Neural cell (in vitro differentiated cells): Measurements from ENCODE around the gene NPHP4. TPM values are rescaled to one million over a fixed set of nuclear protein-coding genes. Genes with fewer than 3 reads are reported as not detected.

Source experiments
- H2AFZ ChIP-seq: fragments of 200-600, 300-800 bp; sonication (generic), shearing (Covaris generic); 2 replicates; pipeline ENCODE4 v1.6.0; 2014; ENCODE audit warnings: low read depth, mild to moderate bottlenecking, antibody characterized with exemption, low read length, moderate library complexity
- H3F3A ChIP-seq: fragments of 200-600 bp; shearing (Covaris generic); 2 replicates; pipeline ENCODE4 v1.6.1; 2016; ENCODE audit warnings: mild to moderate bottlenecking, moderate library complexity, mixed read lengths, antibody characterized with exemption, low read length; ENCODE audit not compliant: insufficient read depth, poor library complexity, severe bottlenecking
- H3K27ac ChIP-seq: fragments of 200-600, 300-800 bp; sonication (generic), shearing (Covaris generic); 2 replicates; pipeline ENCODE4 v1.5.1; 2014; ENCODE audit warnings: mild to moderate bottlenecking, low read length, moderate library complexity
- H3K27me3 ChIP-seq: fragments of 300-800, 200-600 bp; sonication (generic), shearing (Covaris generic); 2 replicates; pipeline ENCODE4 v1.6.0; 2014; ENCODE audit warnings: mild to moderate bottlenecking, low read depth, low read length, moderate library complexity; ENCODE audit not compliant: insufficient read depth
- H3K36me3 ChIP-seq: fragments of 300-800, 200-600 bp; sonication (generic), shearing (Covaris generic); 2 replicates; pipeline ENCODE4 v1.5.1; 2014; ENCODE audit warnings: mild to moderate bottlenecking, antibody characterized with exemption, low read length, moderate library complexity; ENCODE audit not compliant: insufficient read depth
- H3K4me2 ChIP-seq: fragments of 300-800, 200-600 bp; sonication (generic), shearing (Covaris generic); 2 replicates; pipeline ENCODE4 v1.6.0; 2014; ENCODE audit warnings: mild to moderate bottlenecking, low read length
- H3K4me3 ChIP-seq: fragments of 300-800, 200-600 bp; sonication (generic), shearing (Covaris generic); 2 replicates; pipeline ENCODE4 v1.5.1; 2014; ENCODE audit warnings: mild to moderate bottlenecking, low read length, moderate library complexity
- H3K79me2 ChIP-seq: fragments of 200-600 bp; shearing (Covaris generic); replicated peaks from 2 replicates; pipeline ENCODE4 v1.6.0; 2014; ENCODE audit warnings: mild to moderate bottlenecking, low read length, moderate library complexity; ENCODE audit not compliant: insufficient read depth
- H3K9ac ChIP-seq: fragments of 300-800, 200-600 bp; sonication (generic), shearing (Covaris generic); 2 replicates; pipeline ENCODE4 v1.6.1; 2016; ENCODE audit warnings: mild to moderate bottlenecking, low read length, mixed read lengths
- H3K9me2 ChIP-seq: fragments of 200-600 bp; shearing (Covaris generic); 2 replicates; pipeline ENCODE4 v1.6.1; 2016; ENCODE audit warnings: mild to moderate bottlenecking, low read length, mixed read lengths; ENCODE audit not compliant: insufficient read depth
- H3K9me3 ChIP-seq: fragments of 200-600, 300-800 bp; sonication (generic), shearing (Covaris generic); 2 replicates; pipeline ENCODE4 v1.6.1; 2016; ENCODE audit warnings: mild to moderate bottlenecking, mixed run types, low read length, moderate library complexity, mixed read lengths
- H4K20me1 ChIP-seq: fragments of 200-600 bp; shearing (Covaris generic); 2 replicates; pipeline ENCODE4 v1.6.1; 2016; ENCODE audit warnings: mild to moderate bottlenecking, mixed run types; ENCODE audit not compliant: insufficient read depth
- EP300 ChIP-seq: fragments of 450-650 bp; conservative IDR thresholded peaks from 2 replicates; pipeline ENCODE4 v1.6.1; 2014; ENCODE audit warnings: antibody characterized with exemption, mild to moderate bottlenecking, moderate library complexity; ENCODE audit not compliant: poor library complexity, severe bottlenecking
- EZH2 ChIP-seq: fragments of 200-600, 300-800 bp; shearing (Covaris generic), sonication (generic); IDR thresholded peaks from 2 replicates; pipeline ENCODE4 v1.6.1; 2014; ENCODE audit warnings: antibody characterized with exemption, low read length, borderline replicate concordance, mild to moderate bottlenecking; ENCODE audit not compliant: insufficient read depth, poor library complexity, severe bottlenecking
- MXI1 ChIP-seq: fragments of 450-650 bp; conservative IDR thresholded peaks from 2 replicates; pipeline ENCODE4 v1.6.1; 2014; ENCODE audit warnings: antibody characterized with exemption, mild to moderate bottlenecking; ENCODE audit not compliant: poor library complexity, severe bottlenecking
- POLR2AphosphoS5 ChIP-seq: IDR thresholded peaks from 2 replicates; pipeline ENCODE4 v1.6.1; 2012
- RAD21 ChIP-seq: fragments of 450-650 bp; conservative IDR thresholded peaks from 2 replicates; pipeline ENCODE4 v1.6.1; 2014; ENCODE audit warnings: antibody characterized with exemption, mild to moderate bottlenecking, moderate library complexity
- SMC3 ChIP-seq: fragments of 450-650 bp; conservative IDR thresholded peaks from 2 replicates; pipeline ENCODE4 v1.6.1; 2014; ENCODE audit warnings: antibody characterized with exemption, mild to moderate bottlenecking, moderate library complexity; ENCODE audit not compliant: poor library complexity
- TAF1 ChIP-seq: IDR thresholded peaks from 2 replicates; pipeline ENCODE4 v1.6.1; 2012; ENCODE audit warnings: low read depth
- polyA plus RNA-seq: library from polyadenylated mRNA; depleted of rRNA; stranded (reverse); fragments of >200 nt; gene quantifications from 2 replicates; pipeline ENCODE4 v1.2.3, GENCODE V29; 2014
- TF ChIP-seq, protein P1 (sequence below): IDR thresholded peaks from 2 replicates; pipeline ENCODE4 v1.6.1; 2012; ENCODE audit warnings: borderline replicate concordance
- TF ChIP-seq, protein P2 (sequence below): fragments of 450-650 bp; IDR thresholded peaks from 2 replicates; pipeline ENCODE4 v1.5.1; 2014; ENCODE audit warnings: antibody characterized with exemption, mild to moderate bottlenecking, moderate library complexity; ENCODE audit not compliant: poor library complexity, severe bottlenecking

NPHP4 gene
- polyA plus RNA-seq, 1 donor from 2014 or later = 17.1 TPM

GRCh38 chr1:5890346-5891106 is 101.7 kb downstream of the NPHP4 start:
- Histone ChIP-seq H3K9me2 (no peaks in the 10 kb centered on the region), H3K79me2 (no peaks in the 10 kb centered on the region), H3K27ac (no peak overlapping the region), H2AFZ (no peak overlapping the region), H3K4me3 (no peak overlapping the region), H3K9ac (no peak overlapping the region), H3F3A (no peaks in the 10 kb centered on the region), H3K4me2 (no peak overlapping the region), H4K20me1 (no peaks in the 10 kb centered on the region), H3K27me3 (no peaks in the 10 kb centered on the region), H3K9me3 (no peaks in the 10 kb centered on the region), H3K36me3 (no peaks in the 10 kb centered on the region)
- TF ChIP-seq TAF1 = no peak
- TF ChIP-seq MXI1 = no peak
- TF ChIP-seq EP300 = no peak
- no peak for TF ChIP-seq RAD21
- no peak for TF ChIP-seq POLR2AphosphoS5
- no peak for TF ChIP-seq SMC3
- TF ChIP-seq, protein P1, sequence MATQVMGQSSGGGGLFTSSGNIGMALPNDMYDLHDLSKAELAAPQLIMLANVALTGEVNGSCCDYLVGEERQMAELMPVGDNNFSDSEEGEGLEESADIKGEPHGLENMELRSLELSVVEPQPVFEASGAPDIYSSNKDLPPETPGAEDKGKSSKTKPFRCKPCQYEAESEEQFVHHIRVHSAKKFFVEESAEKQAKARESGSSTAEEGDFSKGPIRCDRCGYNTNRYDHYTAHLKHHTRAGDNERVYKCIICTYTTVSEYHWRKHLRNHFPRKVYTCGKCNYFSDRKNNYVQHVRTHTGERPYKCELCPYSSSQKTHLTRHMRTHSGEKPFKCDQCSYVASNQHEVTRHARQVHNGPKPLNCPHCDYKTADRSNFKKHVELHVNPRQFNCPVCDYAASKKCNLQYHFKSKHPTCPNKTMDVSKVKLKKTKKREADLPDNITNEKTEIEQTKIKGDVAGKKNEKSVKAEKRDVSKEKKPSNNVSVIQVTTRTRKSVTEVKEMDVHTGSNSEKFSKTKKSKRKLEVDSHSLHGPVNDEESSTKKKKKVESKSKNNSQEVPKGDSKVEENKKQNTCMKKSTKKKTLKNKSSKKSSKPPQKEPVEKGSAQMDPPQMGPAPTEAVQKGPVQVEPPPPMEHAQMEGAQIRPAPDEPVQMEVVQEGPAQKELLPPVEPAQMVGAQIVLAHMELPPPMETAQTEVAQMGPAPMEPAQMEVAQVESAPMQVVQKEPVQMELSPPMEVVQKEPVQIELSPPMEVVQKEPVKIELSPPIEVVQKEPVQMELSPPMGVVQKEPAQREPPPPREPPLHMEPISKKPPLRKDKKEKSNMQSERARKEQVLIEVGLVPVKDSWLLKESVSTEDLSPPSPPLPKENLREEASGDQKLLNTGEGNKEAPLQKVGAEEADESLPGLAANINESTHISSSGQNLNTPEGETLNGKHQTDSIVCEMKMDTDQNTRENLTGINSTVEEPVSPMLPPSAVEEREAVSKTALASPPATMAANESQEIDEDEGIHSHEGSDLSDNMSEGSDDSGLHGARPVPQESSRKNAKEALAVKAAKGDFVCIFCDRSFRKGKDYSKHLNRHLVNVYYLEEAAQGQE = no peak
- TF ChIP-seq, protein P2, sequence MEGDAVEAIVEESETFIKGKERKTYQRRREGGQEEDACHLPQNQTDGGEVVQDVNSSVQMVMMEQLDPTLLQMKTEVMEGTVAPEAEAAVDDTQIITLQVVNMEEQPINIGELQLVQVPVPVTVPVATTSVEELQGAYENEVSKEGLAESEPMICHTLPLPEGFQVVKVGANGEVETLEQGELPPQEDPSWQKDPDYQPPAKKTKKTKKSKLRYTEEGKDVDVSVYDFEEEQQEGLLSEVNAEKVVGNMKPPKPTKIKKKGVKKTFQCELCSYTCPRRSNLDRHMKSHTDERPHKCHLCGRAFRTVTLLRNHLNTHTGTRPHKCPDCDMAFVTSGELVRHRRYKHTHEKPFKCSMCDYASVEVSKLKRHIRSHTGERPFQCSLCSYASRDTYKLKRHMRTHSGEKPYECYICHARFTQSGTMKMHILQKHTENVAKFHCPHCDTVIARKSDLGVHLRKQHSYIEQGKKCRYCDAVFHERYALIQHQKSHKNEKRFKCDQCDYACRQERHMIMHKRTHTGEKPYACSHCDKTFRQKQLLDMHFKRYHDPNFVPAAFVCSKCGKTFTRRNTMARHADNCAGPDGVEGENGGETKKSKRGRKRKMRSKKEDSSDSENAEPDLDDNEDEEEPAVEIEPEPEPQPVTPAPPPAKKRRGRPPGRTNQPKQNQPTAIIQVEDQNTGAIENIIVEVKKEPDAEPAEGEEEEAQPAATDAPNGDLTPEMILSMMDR = no peak
- no peak for TF ChIP-seq EZH2

DNA sequence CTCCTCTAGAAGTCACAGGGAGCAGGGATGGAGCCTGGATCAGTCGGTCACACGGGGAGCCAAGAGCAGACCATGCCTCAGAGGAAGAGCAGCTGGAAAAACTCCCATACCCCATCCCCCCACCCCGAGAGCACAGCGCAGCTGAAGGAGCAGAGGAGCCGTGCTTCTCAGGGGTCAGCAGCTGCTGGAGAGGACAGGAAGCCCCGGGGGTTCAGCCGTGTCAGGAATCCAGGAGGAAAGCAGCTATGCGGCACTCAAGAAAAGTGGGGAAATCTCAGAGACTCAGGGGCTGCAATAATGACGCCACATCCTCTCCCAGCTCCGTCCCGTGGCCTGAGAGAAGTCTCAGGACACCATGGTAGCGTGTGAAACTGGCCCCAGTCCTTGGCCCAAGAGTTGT is 102.3 kb downstream of the NPHP4 start:
- Histone ChIP-seq H3K9ac (no peak overlapping the region), H3K9me3 (no peaks in the 10 kb centered on the region), H4K20me1 (no peaks in the 10 kb centered on the region), H3K4me3 (no peak overlapping the region), H3K36me3 (no peaks in the 10 kb centered on the region), H3K4me2 (no peak overlapping the region), H3F3A (no peaks in the 10 kb centered on the region), H3K9me2 (no peaks in the 10 kb centered on the region), H2AFZ (no peak overlapping the region), H3K27ac (no peak overlapping the region), H3K79me2 (no peaks in the 10 kb centered on the region), H3K27me3 (no peaks in the 10 kb centered on the region)
- no peak for TF ChIP-seq SMC3
- no peak for TF ChIP-seq EP300
- no peak for TF ChIP-seq EZH2
- no peak for TF ChIP-seq TAF1
- TF ChIP-seq POLR2AphosphoS5 = no peak
- no peak for TF ChIP-seq MXI1
- no peak for TF ChIP-seq RAD21
- TF ChIP-seq, protein P1 = no peak
- TF ChIP-seq, protein P2 = no peak
